GM21576 (cell line): ENCODE measurements around the gene PITPNM3.
"Not testable (repeated sequence)": the region's sequence is repeated elsewhere in the genome, so short reads cannot be mapped to it uniquely, and the experiment has no call there.

ENCODE experiments used
- ATAC-seq: cut with Tn5 transposase; IDR thresholded peaks from one replicate; pipeline ENCODE4 v1.9.1; 2021; ENCODE audit warnings: mild to moderate bottlenecking, moderate library complexity; ENCODE audit not compliant: unreplicated experiment

Gene PITPNM3

DNA sequence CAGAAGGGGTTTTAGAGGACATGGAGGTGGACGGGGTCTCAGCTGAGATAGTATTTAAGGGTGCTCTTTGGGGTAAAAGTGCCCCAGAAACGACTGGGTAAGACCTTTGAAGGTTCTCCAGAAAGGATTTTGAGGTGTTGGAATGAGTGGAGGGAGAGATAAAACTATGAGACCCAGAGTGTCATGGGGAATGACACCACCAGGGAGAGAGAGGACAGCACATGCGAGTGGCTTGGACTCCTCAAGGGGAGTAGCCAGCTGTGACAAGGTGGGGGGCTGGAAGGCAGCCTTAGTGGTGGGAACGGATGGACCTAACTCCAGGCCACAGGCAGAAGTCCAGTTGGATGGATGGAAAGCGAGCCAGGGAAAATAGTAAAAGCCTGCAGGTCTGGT, 19.2 kb upstream of the PITPNM3 start:
- ATAC-seq, result no peak

- ATAC-seq, result no peak
Measured at GRCh38 chr17:6574687-6575595, 18.6 kb upstream of the PITPNM3 start.

- ATAC-seq, result no peak
Measured at GRCh38 chr17:6573982-6574686, 17.8 kb upstream of the PITPNM3 start.

- not testable (repeated sequence) for ATAC-seq
Measured at GRCh38 chr17:6573495-6573894, 17.1 kb upstream of the PITPNM3 start.

- ATAC-seq, result no peak
Measured at GRCh38 chr17:6572972-6573370, 16.6 kb upstream of the PITPNM3 start.

- no peak for ATAC-seq
Measured at GRCh38 chr17:6571452-6571781, 15.1 kb upstream of the PITPNM3 start.

GRCh38 chr17:6570731-6571451, 14.5 kb upstream of the PITPNM3 start:
- ATAC-seq, result no peak

- no peak for ATAC-seq
Measured at GRCh38 chr17:6569370-6570285, 13.3 kb upstream of the PITPNM3 start.

DNA sequence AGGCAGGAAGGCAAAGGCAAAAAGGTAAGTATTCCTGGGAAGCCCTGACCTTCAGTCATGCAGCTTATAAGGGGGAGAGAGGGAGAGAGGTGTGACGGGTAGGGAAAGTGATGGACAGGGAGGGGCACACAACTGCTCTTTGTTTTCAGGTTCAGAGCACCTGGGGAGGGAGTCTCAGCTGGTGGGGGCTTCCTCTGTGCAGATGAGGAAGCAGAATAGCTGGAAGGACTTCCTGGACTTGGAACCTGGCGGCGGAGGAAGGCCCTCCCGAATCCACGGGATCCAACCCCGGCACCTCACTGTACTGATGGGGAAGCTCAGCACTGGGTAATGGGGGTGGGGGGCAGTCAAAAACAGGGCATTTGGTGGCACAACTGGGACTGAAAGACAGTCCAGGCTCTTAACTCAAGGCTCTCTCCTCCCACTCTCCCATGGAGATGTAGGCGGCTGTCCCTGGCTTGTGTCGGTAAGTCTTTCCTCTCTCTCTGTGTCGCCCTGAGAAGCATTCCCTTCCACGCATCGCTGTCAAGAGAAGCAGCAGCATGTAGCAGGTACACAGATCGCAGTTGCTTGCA, 11.9 kb upstream of the PITPNM3 start:
- no peak for ATAC-seq

GRCh38 chr17:6567528-6568183, 11.3 kb upstream of the PITPNM3 start:
- ATAC-seq, result no peak

DNA sequence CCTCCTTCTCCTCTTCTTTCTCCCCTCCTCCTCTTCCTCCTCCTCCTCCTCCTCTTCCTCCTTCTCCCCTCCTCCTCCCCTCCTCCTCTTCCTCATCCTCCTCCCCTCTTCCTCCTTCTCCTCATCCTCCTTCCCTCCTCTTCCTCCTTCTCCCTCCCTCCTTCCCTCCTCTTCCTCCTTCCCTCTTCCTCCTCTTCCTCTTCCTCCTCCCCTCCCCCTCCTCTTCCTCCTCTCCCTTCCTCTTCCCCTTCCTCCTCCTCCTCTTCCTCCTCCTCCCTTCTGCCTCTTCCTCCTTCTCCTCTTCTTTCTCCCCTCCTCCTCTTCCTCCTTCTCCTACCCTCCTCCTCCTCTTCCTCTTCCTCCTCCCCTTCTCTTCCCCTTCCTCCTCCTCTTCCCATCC, 5.1 kb upstream of the PITPNM3 start:
- no peak for ATAC-seq

DNA sequence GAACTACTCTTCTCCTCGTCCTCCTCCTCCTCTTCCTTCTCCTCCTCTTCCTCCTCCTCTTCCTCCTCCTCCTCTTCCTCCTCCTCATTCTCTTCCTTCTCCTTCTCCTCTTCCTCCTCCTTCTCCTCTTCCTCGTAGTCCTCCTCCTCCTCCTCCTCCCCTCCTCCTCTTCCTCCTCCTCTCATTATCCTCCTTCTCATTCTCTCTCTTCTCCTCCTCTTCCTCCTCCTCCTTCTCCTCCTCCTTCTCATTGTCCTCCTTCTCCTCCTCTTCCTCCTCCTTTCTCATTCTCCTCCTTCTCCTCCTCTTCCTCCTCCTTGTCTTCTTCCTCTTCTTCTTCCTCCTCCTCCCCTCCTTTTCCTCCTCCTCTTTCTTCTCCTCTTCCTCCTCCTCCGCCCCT, 4.1 kb upstream of the PITPNM3 start:
- ATAC-seq, result no peak

GRCh38 chr17:6559753-6560215, 3.4 kb upstream of the PITPNM3 start:
- ATAC-seq, result no peak

DNA sequence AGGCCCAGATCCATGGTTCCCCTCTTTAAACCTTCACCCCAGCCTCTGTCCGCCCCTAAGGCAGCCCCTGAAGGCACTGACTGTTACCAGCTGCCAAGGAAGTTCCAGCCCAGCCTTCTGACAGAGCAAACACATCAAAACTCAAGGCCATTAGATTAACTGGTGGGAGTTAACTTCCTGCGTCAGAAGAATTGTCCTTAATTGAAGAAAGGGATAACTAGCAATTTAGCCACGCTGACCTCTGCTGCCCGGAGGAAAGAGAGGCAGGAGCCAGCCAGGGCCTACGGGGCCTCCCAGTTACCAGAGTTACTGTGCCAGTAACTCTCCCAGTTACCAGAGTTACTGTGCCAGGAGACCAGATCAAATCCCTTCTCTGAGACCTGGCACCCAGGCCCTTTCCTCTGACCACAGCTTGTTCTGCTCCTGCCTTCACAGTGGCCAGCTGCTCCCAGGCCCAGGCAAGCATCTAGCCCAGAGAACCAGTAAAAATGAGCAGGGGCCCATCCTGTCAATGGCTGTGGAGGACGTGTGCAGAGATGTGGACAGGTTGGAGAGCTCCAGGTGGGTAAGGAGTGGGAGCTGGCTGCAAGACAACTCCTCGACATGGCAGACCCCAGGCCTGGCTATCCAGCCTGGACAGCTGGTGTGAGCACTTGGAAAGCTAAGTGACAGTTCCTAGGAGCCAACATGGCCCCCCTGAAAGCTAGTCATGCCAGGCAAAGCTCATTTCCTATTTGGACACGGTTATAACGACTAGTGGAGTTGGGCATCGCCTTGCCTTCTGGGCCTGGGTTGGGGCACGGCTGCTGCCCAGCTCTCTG, 2.8 kb upstream of the PITPNM3 start:
- no peak for ATAC-seq

- no peak for ATAC-seq
Measured at GRCh38 chr17:6558276-6558675, 1.9 kb upstream of the PITPNM3 start.

DNA sequence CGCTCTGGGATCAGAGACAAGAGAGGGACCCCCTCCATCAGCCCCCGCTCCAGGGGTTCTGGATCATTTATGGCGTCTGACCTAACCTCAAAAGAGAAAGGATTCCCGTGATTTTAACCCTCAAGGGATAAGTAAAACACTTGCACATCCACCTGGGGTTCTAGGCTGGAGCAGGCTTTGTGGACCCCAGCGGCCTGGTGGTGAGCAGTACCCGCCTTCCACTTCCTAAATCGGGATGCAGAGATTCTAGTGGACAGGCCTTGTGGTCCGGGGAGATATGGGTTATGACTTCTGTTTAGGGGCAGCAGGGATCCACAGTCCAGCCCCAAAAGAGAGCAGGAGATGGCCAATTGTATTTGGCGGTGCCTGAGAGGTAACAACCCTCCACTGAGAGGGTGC, 684 bp upstream of the PITPNM3 start:
- no peak for ATAC-seq

DNA sequence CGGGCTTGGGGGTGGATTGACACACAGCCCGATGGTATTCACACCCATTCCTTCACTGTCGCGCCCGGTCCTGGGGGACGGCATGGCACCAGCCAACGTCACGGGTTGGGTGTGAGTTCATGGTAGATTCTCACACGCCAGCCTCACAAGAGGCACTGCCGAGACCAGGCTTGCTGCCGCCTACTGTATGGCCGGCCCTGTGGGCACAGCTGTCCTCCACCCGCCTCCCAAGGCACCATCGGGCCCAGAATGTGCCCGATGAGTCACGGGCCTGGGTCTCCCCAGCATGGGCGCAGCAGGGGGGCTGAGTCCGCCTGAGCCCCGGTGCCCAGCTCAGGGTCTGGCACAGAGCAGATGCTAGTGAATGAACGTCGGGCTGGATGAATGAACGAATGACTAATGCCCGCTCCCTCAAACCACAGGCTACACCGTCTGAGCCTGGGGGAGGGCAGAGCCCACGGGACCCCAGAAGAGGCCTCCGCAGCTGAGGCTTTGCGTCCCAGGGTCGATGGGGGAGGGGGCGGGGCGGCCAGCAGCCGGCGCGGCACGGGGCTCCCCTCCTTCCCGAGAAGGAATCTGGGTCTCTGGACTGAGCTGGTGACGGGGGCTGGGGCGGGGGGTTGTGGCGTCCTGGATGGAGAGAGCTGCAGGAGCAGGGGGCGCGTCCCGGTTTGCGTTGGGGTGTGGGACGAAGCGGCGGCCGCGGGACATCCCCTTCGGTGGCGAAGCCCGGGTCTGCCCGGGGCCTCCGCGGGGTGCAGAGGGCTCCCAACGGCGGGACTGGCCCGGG, 829 bp downstream of the PITPNM3 start:
- no peak for ATAC-seq

DNA sequence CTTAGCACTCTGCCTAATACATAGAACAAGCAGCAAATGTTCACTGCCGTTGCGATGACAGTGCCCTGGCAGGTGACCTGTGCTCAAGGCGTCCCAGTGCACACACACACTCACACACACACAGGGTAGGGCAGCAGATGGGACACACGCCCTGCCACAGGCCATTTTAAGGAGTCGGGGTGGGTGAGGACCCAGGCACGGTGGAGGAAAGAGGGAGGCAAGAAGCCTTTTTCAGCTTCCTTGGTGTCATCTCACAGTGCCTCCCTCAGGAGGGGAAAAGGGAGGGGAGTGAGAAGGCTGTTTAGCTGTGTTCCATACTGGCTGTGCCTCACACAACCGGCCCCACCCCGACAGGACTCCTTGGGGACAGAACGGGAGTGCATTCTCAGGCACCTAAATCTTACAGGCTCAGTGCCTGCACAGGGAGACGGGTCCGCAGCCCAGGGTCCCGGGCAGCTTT, 1.5 kb downstream of the PITPNM3 start:
- no peak for ATAC-seq
